Neural progenitor cell (in vitro differentiated cells): Measurements from ENCODE around the gene SHISAL2B.

Experiments used
- EZH2 ChIP-seq: fragments of 200-600 bp; sonication (generic); IDR thresholded peaks from 2 replicates; pipeline ENCODE4 v1.6.1; 2017; ENCODE audit warnings: antibody characterized with exemption, mild to moderate bottlenecking, moderate library complexity
- EZH2phosphoT487 ChIP-seq: fragments of 200-600 bp; sonication (generic); IDR thresholded peaks from 2 replicates; pipeline ENCODE4 v1.6.1; 2017; ENCODE audit warnings: antibody characterized with exemption
- TF ChIP-seq, protein P1 (sequence below): fragments of 200-600 bp; sonication (generic); IDR thresholded peaks from 2 replicates; pipeline ENCODE4 v1.5.1; 2017; ENCODE audit warnings: antibody characterized with exemption, mild to moderate bottlenecking

DNA sequence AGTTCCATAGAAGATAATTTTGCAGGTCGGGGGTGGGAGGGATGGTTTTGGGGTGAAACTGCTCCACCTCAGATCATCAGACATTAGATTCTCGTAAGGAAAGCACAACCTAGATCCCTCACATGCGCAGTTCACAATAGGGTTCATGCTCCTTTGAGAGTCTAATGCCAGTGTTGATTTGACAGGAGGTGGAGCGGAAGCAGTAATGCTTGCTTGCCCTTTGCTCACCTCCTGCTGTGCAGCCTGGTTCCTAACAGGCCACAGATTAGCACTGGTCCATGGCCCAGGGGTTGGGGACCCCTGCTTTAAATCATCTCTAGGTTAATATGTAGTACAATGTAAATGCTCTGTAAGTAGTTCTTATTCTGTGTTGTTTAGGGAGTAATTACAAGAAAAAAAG lies 10.5 kb downstream of the SHISAL2B start:
- TF ChIP-seq, protein P1, sequence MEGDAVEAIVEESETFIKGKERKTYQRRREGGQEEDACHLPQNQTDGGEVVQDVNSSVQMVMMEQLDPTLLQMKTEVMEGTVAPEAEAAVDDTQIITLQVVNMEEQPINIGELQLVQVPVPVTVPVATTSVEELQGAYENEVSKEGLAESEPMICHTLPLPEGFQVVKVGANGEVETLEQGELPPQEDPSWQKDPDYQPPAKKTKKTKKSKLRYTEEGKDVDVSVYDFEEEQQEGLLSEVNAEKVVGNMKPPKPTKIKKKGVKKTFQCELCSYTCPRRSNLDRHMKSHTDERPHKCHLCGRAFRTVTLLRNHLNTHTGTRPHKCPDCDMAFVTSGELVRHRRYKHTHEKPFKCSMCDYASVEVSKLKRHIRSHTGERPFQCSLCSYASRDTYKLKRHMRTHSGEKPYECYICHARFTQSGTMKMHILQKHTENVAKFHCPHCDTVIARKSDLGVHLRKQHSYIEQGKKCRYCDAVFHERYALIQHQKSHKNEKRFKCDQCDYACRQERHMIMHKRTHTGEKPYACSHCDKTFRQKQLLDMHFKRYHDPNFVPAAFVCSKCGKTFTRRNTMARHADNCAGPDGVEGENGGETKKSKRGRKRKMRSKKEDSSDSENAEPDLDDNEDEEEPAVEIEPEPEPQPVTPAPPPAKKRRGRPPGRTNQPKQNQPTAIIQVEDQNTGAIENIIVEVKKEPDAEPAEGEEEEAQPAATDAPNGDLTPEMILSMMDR, result no peak
- no peak for TF ChIP-seq EZH2
- TF ChIP-seq EZH2phosphoT487, result no peak
